IMR-90 (cell line): ENCODE data around the gene HRH3. TPM values are rescaled to one million over a fixed set of nuclear protein-coding genes. Genes with fewer than 3 reads are reported as not detected.

Experiments
- ATAC-seq: fragments of 200-7000 bp; cut with Tn5 transposase; 2 replicates; pipeline ENCODE4 v1.9.1; 2020; ENCODE audit warnings: low read depth, mild to moderate bottlenecking, moderate library complexity
- BruUV-seq: library from RNA; stranded (reverse); fragments of 400-500 nt; replicated peaks from 2 replicates; lab custom pipeline; 2021; lab: Mats Ljungman, UMichigan
- CTCF ChIA-PET: fragments of 300-600 bp; formaldehyde crosslinking; extraction: SDS; loops from one replicate; lab custom pipeline; 2021; ENCODE audit warnings: antibody characterized with exemption; lab: Yijun Ruan, JAX
- POLR2A ChIA-PET: fragments of 300-600 bp; sonication (Branson Sonifier 250); formaldehyde crosslinking; loops from one replicate; lab custom pipeline; 2022; ENCODE audit warnings: antibody characterized with exemption; ENCODE audit not compliant: unreplicated experiment; lab: Charles Lee
- DNase-seq: peaks from one replicate; pipeline ENCODE4 v3.0.0; 2013
- H2AFZ ChIP-seq: replicated peaks from 2 replicates; pipeline ENCODE3; 2013; ENCODE audit warnings: low read length, mild to moderate bottlenecking; ENCODE audit not compliant: poor library complexity
- H2AK5ac ChIP-seq: 2 replicates; pipeline ENCODE4 v1.6.1; 2013; ENCODE audit warnings: low read depth, low read length, inconsistent platforms
- H2AK9ac ChIP-seq: replicated peaks from 2 replicates; pipeline ENCODE3; 2013; ENCODE audit warnings: mild to moderate bottlenecking, low read depth, low read length, moderate library complexity; ENCODE audit not compliant: poor library complexity
- H2BK120ac ChIP-seq: 2 replicates; pipeline ENCODE4 v1.6.1; 2013; ENCODE audit warnings: low read depth, low read length, inconsistent platforms
- H2BK15ac ChIP-seq: 3 replicates; pipeline ENCODE4 v1.6.1; 2013; ENCODE audit warnings: low read depth, low read length, inconsistent platforms
- H2BK20ac ChIP-seq: 2 replicates; pipeline ENCODE4 v1.6.1; 2013; ENCODE audit warnings: low read depth, mild to moderate bottlenecking, inconsistent platforms, low read length, moderate library complexity
- H2BK5ac ChIP-seq: 2 replicates; pipeline ENCODE4 v1.6.1; 2013; ENCODE audit warnings: mild to moderate bottlenecking, low read depth, low read length, inconsistent platforms; ENCODE audit not compliant: poor library complexity, severe bottlenecking
- H3K14ac ChIP-seq: replicated peaks from 2 replicates; pipeline ENCODE4 v1.6.1; 2013; ENCODE audit warnings: low read depth, low read length, inconsistent platforms
- H3K18ac ChIP-seq: 2 replicates; pipeline ENCODE4 v1.6.1; 2013; ENCODE audit warnings: low read depth, low read length, control low read depth
- H3K23ac ChIP-seq: 2 replicates; pipeline ENCODE4 v1.6.1; 2013; ENCODE audit warnings: low read depth, low read length, inconsistent platforms
- H3K27ac ChIP-seq: 2 replicates; pipeline ENCODE4 v1.5.1; 2013; ENCODE audit warnings: mild to moderate bottlenecking, control low read depth, low read length; ENCODE audit not compliant: insufficient read depth
- H3K27me3 ChIP-seq: 2 replicates; pipeline ENCODE4 v1.6.1; 2013; ENCODE audit warnings: low read length; ENCODE audit not compliant: control insufficient read depth, insufficient read depth
- H3K36me3 ChIP-seq: 2 replicates; pipeline ENCODE4 v1.6.1; 2013; ENCODE audit warnings: low read length, mixed read lengths; ENCODE audit not compliant: control insufficient read depth, insufficient read depth
- H3K4ac ChIP-seq: 2 replicates; pipeline ENCODE4 v1.6.1; 2013; ENCODE audit warnings: low read depth, low read length, inconsistent platforms
- H3K4me1 ChIP-seq: 2 replicates; pipeline ENCODE4 v1.6.1; 2013; ENCODE audit warnings: low read length, mixed read lengths; ENCODE audit not compliant: control insufficient read depth, insufficient read depth
- H3K4me2 ChIP-seq: 2 replicates; pipeline ENCODE4 v1.6.1; 2013; ENCODE audit warnings: low read depth, mild to moderate bottlenecking, control low read depth, low read length, moderate library complexity
- H3K4me3 ChIP-seq: 2 replicates; pipeline ENCODE4 v1.5.1; 2013; ENCODE audit warnings: low read depth, mild to moderate bottlenecking, control low read depth, low read length, moderate library complexity; ENCODE audit not compliant: insufficient read depth
- H3K56ac ChIP-seq: 2 replicates; pipeline ENCODE4 v1.6.1; 2013; ENCODE audit warnings: low read length, inconsistent platforms; ENCODE audit not compliant: insufficient read depth; ENCODE audit errors: extremely low read depth
- H3K79me1 ChIP-seq, 2 experiments: 2 replicates each; pipeline ENCODE4 v1.6.1; 2013; ENCODE audit warnings: low read length in 2 of 2, inconsistent platforms in 1 of 2, low read depth in 1 of 2
- H3K9ac ChIP-seq: 2 replicates; pipeline ENCODE4 v1.6.1; 2013; ENCODE audit warnings: low read depth, low read length, control low read depth
- H3K9me1 ChIP-seq: 2 replicates; pipeline ENCODE4 v1.6.1; 2013; ENCODE audit warnings: low read length, inconsistent platforms; ENCODE audit not compliant: insufficient read depth
- H3K9me3 ChIP-seq: 2 replicates; pipeline ENCODE4 v1.6.1; 2013; ENCODE audit warnings: low read length; ENCODE audit not compliant: control insufficient read depth, insufficient read depth
- H4K20me1 ChIP-seq: 2 replicates; pipeline ENCODE4 v1.6.1; 2013; ENCODE audit warnings: low read length, inconsistent platforms; ENCODE audit not compliant: insufficient read depth
- H4K5ac ChIP-seq: 2 replicates; pipeline ENCODE4 v1.6.1; 2013; ENCODE audit warnings: mild to moderate bottlenecking, low read depth, low read length, control low read depth
- H4K8ac ChIP-seq, 2 experiments: 2 replicates each; pipeline ENCODE4 v1.6.1; 2013; ENCODE audit warnings: low read depth in 2 of 2, low read length in 2 of 2, control low read depth in 1 of 2, inconsistent platforms in 1 of 2
- H4K91ac ChIP-seq: 2 replicates; pipeline ENCODE4 v1.6.1; 2013; ENCODE audit warnings: low read depth, low read length, inconsistent platforms; ENCODE audit not compliant: insufficient read depth
- BHLHE40 ChIP-seq: fragments of 150-350 bp; IDR thresholded peaks from 2 replicates; pipeline ENCODE4 v1.6.1; 2016; ENCODE audit warnings: mild to moderate bottlenecking, low read depth, low read length
- CEBPB ChIP-seq: IDR thresholded peaks from 2 replicates; pipeline ENCODE4 v1.6.1; 2012; ENCODE audit warnings: low read depth, low read length, improper control_type of control experiment
- MAZ ChIP-seq: IDR thresholded peaks from 2 replicates; pipeline ENCODE4 v1.6.1; 2012; ENCODE audit warnings: low read depth, mild to moderate bottlenecking, low read length, improper control_type of control experiment, moderate library complexity, borderline replicate concordance
- MXI1 ChIP-seq: IDR thresholded peaks from 2 replicates; pipeline ENCODE4 v1.6.1; 2012; ENCODE audit warnings: low read depth, mild to moderate bottlenecking, low read length, moderate library complexity, borderline replicate concordance
- NFE2L2 ChIP-seq: fragments of 150-350 bp; IDR thresholded peaks from 2 replicates; pipeline ENCODE4 v1.6.1; 2016; ENCODE audit warnings: low read depth, mild to moderate bottlenecking, low read length
- RFX5 ChIP-seq: IDR thresholded peaks from 2 replicates; pipeline ENCODE4 v1.8.0; 2012; ENCODE audit warnings: low read depth, mild to moderate bottlenecking, low read length, moderate library complexity
- WGBS, 2 experiments: methylation state at CpG; one replicate each; pipeline versions ENCODE4 v1.1.5 to v1.1.7; 2013; ENCODE audit warnings: missing lambda C conversion rate in 2 of 2; ENCODE audit not compliant: insufficient read length in 1 of 2; ENCODE audit errors: extremely low coverage in 2 of 2; 5-methylcytosine and 5-hydroxymethylcytosine counted together
- dilution Hi-C: fragments of 300-500 bp; cut with HindIII; formaldehyde crosslinking; loops from one replicate; pipeline ENCODE4 v1.14.3; 2018; ENCODE audit warnings: low sequenced_read_pairs; ENCODE audit not compliant: unreplicated experiment
- in situ Hi-C: fragments of 300-500 bp; cut with MboI; formaldehyde crosslinking; loops from 3 replicates; pipeline ENCODE4 v1.14.3; 2019; ENCODE audit warnings: low sequenced_read_pairs, inconsistent platforms, mixed read lengths
- intact Hi-C: fragments of 100-400 bp; cut with micrococcal nuclease; formaldehyde crosslinking; loops from 2 replicates; pipeline ENCODE4 v1.10.0; 2022
- polyA plus RNA-seq, 3 experiments: library from polyadenylated mRNA; depleted of rRNA; stranded (reverse); fragments of >200 nt; gene quantifications; 2 replicates each; pipeline ENCODE4 v1.2.3, GENCODE V29; 2012; ENCODE audit warnings: low replicate concordance in 1 of 3
- total RNA-seq: library from RNA; depleted of rRNA; stranded (reverse); fragments of >200 nt; gene quantifications from 2 replicates; pipeline ENCODE4 v1.2.3, GENCODE V29; 2012

The HRH3 gene
- total and polyA plus RNA-seq, 2 of the 4 experiments (the other 2 are of a cell fraction) = not detected

- Histone ChIP-seq H3K27ac (no peak overlapping the region), H3K27me3 (peaks cover 41% of the 10 kb centered on the region), H2BK5ac (no peak overlapping the region), H3K9ac (no peak overlapping the region), H3K9me3 (no peaks in the 10 kb centered on the region), H3K23ac (no peak overlapping the region), H3K4ac (no peak overlapping the region), H3K79me1 (no peaks in the 10 kb centered on the region), H3K56ac (no peak overlapping the region), H2BK120ac (no peak overlapping the region), H3K36me3 (no peaks in the 10 kb centered on the region), H2AK9ac (no peak overlapping the region), H2AFZ (no peak overlapping the region), H4K91ac (no peak overlapping the region), H3K4me2 (no peak overlapping the region), H4K8ac (no peak overlapping the region), H3K4me1 (no peaks in the 10 kb centered on the region), H3K18ac (no peak overlapping the region), H2BK20ac (no peak overlapping the region), H3K9me1 (no peaks in the 10 kb centered on the region), H3K14ac (no peak overlapping the region), H2BK15ac (no peak overlapping the region), H2AK5ac (no peak overlapping the region), H4K20me1 (no peaks in the 10 kb centered on the region; the same call in none of the 2 replicates), H3K4me3 (no peak overlapping the region), H4K5ac (no peak overlapping the region)
- DNase-seq (no peak), ATAC-seq (peak; percentile 7; the same call in 1 of the 2 replicates)
- 23% methylated on average over 4 of the region's 10 CpGs; no CpG with 5 or more reads in 1 of the 2 experiments for WGBS, 2 experiments
- ChIA-PET POLR2A (no interaction called here), CTCF (no interaction called here)
- intact Hi-C loops (no loop called here), dilution Hi-C loops (no loop called here), in situ Hi-C loops (no loop called here)
- BruUV-seq = no TSS peak
- TF ChIP-seq MXI1 (no peak), CEBPB (no peak), NFE2L2 (no peak), BHLHE40 (no peak), MAZ (no peak), RFX5 (no peak)
These were observed 7.8 kb downstream of the HRH3 start for GRCh38 chr20:62212299-62212698.
